ENCODE data around the gene SORCS1.

Gene SORCS1

DNA sequence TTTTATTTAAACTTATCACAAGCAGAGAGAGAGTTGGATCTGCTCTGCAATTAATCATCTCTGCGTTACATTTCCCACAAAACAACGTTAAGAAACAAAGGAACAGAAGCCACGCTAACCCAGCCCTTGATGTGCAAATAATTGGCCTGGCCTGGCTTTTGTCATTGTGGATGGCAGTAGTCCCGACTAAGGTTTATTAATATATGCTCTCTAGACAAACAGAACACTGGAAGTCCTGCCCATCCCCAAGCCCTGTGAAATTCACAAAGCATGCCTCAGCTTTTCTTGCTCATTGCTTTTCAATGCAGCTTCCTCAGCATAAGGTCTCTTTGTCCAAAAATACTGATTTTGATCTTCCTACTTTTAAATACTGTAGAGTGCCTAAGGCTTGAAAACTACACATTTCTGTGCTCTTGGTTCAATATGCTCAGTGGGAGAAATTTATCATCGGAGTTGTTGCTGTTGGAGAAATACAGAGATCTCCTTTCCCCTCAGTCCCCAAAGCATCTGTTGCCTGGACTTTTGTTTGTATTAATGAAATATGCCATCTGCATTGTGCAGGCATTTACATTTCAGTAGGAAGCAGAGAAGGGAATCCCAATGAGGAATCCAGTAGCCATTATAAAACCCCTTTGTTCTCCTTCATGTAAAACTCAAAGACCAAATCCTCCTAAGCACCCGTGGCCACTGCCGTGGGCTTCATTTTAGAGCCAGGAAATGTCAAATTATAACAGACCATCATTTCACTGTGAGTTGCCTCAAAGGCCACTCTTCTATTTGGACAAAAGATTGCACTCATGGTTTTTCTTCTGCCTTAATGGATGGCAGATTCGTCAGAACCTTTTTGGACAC, 61.1 kb downstream of the SORCS1 start:
- DNase-seq = no peak

DNA sequence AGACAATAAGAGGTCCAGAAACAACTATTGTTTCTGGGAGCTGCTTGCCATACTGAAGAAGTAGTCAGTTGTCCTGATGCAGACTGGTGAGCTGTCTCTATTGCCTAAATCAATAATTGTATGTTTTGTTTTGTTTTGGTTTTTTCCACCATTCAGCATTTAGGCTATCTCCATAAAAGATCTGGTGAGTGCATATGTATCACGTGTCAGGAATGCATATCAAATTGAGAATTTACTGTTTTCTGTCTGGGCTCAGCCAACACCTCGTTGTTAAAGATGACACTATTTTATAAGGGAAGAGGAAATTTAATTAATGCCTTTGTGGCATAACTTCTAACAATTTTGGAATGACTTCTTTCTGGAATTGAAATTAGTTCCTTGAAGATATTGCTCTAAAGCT, 66.2 kb downstream of the SORCS1 start:
- no peak for DNase-seq

DNA sequence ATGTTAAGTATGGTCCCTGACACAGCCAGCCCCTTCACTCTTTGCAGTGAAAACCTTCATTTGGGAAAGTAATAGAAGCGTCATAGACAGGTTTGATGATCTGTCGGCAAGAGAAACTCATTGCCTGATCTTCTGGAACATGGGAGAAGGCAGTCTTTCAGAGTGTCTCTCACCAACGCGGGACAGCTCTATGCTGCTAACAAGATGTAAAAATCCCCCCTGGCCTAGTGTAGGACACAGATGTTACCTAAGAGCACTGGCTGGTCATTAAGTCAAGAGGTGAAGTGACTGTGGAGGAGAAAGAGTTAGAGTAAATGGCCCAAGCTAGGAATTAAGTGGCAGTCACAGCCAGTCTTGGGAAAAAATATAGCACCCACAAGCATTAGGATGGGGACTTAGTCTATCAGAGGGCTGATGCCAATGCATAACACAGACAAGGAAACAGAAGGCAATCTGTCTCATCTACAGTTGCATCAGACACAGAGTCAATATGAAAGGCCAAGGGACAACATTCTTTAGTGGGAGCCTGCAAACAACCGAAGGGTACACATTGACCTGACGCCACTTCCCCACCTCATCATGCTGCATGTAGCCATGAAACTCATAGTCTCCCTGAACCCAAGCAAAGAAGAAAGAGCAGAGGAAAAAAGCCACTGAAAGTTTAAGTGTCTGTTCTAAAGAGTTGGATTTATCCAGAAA, 69.5 kb downstream of the SORCS1 start:
- DNase-seq = no peak

DNA sequence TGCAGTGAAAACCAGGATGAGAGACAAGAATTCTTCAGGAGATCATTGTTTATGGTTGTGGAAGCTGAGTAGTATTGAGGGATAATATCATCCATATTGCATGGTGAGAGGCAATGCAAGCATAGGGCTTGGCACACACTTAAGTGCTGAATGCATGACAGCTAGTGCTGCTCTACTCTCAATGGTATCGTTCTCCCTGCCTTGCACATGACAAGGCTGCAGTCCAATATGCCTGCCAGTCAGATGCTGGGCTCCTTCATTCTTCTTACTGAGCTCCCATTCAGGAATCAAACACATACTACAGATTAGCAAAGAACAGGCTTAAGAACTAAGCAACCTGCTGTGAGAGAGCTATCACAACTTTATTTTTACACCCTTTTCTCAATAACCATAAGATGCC, 72.2 kb downstream of the SORCS1 start:
- DNase-seq = no peak

DNA sequence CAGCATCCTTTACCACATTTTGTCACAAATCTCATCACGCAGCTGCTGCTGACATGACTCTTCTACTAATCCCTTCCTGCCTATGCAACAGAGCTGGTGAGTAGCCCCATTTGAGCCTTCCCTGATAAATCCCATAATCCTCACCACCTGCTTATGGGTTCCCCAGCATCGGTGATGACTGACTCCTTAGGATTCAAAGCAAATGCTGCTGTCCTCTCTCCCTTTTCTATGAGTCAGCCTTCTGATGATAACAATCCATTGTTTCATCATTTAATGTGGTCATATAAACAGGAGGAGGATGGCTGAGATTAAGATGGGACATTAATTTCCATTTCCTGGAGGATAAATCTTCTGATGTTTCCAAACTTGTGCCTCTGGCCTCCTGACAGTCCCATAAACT, 73.4 kb downstream of the SORCS1 start:
- DNase-seq = no peak

DNA sequence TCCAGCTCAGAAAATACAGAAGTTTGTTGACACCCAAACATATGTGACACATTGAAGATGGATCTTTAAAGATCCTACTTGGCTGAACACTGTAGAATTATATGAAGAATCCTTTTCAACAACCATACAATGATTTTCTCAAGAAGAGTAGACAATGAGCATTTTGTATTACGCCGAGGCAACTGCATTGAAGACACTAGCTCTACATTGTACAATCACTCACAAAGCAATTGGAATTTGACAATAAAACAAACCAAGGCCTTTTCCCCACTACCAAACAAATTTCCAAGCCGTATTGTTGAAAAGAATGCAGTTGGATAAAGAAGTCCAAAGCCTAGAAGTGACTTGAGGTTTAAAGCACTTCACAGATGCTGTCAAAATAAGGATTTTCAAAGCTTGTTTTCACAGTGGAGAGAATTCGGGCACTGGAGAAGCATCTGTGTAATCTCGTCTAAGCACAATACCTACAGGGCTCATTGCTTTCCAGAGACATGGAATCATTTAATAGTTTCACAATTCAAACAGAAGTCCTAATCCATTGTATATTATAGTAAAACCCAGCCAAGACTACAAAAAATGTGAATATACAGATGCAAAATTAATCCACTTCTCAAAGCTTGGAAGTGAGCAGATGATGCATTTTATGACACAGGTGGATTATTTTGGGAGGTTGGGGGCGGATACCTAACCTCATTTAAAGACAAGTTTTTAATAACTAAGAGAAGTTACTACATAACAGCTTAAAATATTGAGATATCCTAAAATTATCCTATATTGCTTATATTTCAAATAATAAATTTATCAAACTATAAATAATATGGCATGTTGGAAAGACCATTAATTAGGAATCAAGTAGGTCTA, 78.6 kb downstream of the SORCS1 start:
- no peak for DNase-seq

DNA sequence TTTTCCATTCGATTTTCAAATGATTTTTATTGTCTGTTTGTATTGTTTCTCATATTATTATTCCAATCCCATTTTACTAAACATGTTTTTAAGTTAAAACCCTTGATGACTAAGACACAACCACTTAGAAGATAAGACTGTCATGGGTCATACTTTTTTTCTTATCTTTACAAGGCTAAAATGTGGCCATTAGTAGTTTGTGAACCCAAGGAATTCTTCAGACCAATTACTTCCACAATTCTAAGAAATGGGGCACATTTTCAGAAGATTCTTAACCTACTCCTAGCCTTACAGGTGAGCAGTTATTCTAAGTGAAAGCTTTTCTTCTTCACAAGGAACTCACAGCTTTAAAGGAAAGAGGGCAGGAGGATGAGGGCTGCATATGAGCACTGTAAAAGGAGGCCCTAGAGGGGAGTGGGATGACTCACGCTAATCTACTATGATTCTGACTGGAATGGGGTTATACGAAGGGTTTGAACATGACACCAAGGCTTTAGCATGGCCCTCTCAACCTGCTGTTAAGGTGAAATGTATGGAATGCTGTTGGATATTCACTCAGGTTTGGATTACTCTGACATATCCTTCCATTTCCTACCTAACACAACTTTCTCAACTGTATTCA, 81.0 kb downstream of the SORCS1 start:
- DNase-seq = no peak

DNA sequence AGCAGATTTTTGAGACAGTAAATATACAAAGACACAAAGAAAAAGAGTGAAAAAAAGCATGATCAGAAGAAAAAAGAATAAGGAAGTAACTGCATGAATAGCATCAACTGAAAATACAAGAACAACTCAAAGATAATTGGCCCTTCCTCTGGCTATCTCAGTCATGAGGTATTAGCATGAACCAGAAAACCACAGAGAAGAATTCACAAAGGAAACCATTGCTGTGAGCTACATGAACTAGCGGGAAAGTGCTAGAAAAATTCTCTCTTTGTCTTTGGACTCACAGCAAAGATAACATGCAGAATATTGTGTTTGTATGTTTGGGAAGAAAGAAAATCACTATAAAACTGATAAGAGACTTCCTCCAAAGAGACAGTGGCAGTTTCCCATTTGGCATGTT, 82.9 kb downstream of the SORCS1 start:
- DNase-seq = no peak

DNA sequence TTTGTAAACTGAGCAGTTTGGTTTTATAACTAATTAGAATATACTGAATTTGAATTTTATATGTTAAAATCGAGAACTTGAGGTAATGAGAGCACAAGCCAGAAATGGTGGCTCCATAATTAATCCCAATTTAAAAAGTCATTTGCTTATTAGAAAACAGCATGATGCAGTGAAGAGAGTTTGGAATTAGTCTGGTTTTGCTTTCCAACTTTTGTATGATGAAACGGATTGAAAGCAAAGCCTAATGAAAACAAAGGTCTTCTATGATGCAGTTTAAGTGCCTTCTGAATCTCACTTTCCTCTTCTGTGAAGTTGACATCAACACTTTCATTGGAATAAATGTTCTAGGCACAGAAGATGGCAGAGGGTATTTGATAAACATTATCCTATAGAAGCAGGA, 89.4 kb downstream of the SORCS1 start:
- no peak for DNase-seq

DNA sequence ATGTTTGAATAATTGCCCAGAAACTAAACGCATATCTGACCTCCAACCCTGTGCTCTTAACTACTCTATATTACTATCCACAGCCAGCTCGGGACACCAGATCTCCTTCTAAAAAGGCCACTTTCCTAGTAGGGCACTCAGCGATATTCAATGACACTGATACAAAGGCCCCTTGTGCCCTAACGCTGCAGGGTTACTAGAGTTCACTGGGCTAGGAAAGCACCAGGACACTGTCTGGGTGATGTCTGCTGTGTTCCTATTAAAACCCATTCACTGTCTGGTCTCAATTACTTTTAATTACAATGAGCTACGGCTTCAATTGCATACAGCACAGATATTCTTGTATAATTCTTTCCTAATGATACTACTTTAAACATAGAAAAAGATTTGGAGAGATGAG, 91.7 kb downstream of the SORCS1 start:
- no peak for DNase-seq

DNA sequence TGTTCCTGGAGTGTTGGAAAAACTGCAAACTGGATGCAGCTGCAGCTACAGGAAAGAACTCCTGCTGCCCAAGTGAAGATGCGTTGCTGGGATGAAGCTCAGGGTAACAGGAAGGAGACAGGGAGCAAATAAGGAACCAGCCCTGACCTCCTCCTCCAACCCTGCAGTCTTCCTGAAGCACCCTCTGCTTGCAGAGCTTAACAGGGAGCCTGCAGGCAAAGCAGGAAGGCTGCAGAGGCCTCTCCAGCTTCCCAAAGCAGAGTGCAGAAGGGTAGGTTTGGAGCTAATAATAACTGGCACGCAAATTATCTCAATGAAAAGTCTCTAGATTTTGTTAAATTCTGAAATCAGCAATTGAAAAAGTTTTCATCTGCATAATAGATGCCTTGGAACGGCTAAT, 92.5 kb downstream of the SORCS1 start:
- no peak for DNase-seq

DNA sequence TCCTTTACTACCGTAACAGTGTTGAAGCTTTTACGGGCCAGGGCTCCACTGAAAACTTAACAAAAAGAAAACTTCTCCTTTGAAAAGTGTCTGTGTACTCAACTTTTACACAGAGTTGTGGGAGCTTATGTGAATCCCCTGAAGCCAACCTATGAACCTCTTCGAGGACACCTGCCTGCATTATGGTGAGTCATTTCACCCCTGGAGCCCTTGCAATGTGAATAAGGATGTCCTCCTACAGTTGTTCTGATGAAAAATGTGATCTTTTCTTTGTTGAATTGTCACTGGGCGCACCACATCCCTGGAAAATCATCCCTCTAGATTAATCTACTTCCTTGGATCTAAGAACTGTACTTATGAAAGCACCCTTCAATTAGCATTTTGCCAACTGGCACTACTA, 93.2 kb downstream of the SORCS1 start:
- no peak for DNase-seq

DNA sequence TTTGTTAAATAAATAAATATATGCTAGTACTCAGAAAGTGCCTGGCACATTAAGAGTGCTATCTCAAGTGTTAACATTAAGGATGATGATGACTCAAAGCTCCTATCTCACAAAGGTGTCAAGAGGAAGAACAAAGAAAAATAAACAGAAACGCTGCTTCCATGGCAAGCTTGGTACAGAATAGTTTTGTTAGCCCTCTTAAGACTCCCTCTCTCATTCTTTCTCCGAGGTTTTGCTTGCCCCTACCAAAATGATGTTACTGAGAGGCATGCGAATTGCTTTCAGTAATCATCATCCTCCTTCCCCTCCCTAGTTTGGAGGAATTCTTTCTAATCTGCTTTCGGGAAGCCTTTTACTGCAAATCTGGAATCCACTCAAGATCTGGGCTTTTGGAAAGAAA, 96.7 kb downstream of the SORCS1 start:
- DNase-seq = peak; percentile 9

DNA sequence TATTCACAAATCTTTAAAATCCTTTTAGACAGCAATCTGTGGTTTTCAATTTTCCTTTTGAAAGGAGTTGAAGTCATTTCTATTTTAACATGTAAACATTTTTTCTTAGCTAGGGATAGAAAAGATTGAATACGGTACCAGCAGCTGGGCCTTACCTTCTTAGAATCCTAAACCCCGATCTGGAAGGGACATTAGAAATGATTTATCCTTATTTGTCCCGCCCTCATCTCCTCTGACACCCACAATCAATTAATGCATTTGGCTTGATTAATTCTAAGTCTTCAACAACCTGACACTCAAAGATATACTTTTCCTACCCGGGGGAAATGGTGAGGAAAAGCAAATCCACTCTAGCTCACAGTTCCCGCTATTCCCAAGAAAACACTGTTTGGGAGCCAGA, 100.4 kb downstream of the SORCS1 start:
- DNase-seq = no peak

DNA sequence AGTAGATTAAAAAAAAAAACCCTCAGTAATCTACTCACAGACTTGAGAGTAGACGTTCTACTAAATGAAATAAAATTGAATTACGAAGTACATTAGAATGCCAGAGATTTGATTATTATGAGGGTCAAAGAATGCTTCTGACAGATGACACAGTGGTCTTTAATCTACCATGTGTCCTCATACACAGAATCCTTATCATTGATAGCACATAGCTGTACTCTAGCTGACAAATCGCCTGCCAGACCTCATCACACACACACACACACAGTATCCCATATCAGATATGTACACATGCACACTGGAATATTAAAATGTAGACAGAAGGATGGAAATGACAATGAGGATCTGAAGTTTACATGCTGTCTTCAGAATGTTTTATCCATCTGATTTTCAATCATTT, 104.6 kb downstream of the SORCS1 start:
- DNase-seq = no peak

DNA sequence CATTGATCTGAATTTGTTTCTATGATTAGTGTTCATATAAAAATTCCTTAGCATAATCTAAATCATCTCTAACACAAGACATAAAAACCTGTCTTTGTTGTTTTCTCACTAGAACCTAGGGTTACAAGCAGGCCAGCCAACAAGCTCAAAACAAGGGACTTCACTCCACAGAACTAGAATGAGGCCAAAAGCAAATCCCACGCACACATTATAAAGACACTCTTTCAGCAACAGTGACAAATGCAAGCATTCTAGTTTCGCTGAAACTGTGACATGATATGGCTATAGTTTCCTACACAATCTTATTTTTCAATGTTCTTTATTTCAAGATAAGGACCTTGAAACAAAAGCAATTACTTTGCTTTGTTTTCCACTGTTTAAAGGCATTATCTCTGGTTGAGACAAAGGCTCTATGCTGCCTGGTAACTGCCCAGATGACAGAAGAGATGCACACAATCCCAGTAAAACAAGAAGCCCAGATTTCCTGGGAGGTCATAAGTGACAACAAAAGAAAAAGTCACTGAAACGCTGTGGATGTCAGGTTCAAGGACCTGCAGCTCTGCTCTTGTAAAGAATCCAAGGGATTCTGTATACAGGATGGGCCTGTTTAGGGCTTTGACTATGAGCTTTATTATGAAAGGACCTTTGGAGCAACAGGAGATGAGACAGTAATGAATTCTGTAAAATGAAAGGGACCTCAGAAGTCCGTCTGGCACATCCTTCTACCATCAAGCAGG, 105.3 kb downstream of the SORCS1 start:
- DNase-seq = no peak

DNA sequence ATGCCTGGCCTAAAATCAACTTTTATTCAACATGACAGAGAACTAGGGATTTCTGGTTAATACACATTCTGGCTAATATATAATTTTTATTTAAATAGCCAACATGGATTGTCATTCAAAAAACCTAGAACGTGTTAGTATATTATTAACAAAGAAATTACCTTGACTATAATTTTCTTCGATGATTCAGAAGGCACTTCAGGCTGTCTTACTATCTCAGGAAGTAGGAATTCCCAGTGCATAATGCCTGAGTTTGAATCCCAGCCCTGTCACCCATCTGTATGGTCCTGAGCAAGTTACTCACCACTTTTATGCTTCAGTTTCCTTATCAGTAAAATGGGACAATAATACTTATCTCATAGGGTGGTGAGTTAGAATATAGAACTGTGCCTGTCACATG, 106.2 kb downstream of the SORCS1 start:
- no peak for DNase-seq

DNA sequence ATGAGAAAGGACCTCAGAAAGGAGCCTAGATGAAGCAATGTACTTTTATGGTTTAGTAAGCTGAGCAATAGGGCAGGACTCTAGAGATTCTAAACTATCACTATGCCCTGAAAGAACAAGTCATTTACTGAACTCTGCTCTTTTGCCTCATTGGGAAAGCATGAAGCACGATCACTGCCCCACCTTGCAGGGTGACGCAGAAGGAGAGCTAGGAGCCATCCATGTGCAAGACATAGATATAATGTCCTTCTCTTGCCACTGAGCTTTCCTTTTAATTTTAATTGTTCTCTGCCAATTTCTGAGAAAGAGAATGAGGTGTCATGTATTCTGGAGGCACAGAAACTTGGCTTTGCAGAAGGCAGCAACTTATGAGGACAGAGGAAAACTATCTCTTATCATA, 108.3 kb downstream of the SORCS1 start:
- DNase-seq = no peak

DNA sequence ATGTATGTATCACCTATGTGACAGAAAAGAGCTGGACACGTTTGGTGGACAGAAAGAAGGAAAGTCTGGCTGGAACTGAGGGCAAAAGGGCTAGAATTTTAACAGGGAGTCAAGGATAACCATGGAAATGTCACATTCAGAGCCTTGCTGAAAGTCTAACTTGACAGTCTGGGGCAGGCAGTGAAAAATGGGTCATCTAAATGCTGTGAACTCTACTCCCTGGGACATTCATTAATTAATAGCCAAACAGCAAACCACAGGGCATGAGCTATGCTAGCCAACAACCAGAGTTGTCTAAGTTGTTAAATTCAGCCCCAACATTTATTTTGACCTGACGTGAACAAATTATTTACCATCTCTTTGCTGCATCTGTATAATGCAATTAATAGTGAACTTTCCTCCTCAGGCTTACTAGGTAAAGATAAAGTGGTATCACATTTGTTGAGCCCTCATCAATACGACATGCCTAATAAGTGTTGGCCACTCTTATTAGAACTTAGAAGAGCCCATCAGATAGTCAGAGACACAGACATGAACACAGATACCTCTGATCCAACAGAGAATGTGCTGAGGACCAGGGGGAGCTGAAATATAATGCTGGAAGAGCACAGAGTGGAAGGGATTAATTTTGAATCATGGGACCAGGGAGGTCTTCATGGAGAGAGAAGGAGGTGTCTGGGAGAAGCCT, 109.9 kb downstream of the SORCS1 start:
- DNase-seq = no peak

DNA sequence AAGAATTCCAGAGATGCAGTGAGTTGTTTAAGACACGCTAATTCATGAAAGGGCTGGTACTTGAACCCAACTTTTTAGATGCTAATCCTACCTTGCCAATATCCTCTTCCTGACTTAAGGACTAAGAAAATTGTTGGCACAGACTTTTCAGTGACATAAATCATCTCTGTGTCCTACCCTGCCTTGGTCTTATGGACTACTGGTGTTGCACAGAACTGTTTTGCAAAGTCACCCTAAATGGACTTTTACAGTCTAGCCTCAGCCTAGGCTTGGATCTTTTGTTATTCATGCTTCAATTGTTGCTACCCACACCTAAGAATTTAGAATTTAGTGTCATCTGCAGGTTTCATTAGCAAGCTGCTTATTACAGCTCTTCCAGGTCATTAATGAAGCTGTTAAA, 112.7 kb downstream of the SORCS1 start:
- DNase-seq = no peak

DNA sequence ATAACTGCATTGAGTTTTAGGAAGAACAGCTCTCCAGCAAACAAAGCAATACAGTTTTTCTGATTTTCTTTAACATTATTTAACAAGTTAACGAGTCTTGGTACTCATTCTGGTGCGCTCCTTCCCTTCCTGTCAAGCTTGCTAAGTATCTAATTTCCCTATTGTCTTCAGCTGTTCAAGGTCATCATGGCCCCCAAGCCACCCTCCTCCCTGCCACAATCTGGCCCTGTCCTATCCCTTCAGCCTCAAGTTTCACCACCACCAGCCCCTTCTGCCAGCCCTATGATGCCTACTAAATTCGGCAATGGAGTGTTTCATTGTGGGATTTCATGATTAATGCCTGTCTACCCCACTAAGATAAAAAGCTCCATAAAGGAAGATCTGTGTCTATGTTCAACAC, 121.0 kb downstream of the SORCS1 start:
- no peak for DNase-seq
